Stomach (tissue), 4 donors: ENCODE data around the gene TELO2.

ENCODE experiments used
- POLR2AphosphoS5 ChIP-seq, 3 donors: sonication (generic); formaldehyde crosslinking; IDR thresholded peaks; one replicate each; pipeline ENCODE4 v1.6.1; 2016; ENCODE audit warnings: antibody characterized with exemption in 3 of 3
- TF ChIP-seq, protein P1 (sequence below), 7 experiments: fragments of 450-650 bp in 4 of 7; fragments of 200-600 bp in 3 of 7; sonication (generic) in 3 of 7; IDR thresholded peaks; one replicate each; pipeline ENCODE4 v1.5.1; 2016 to 2019; ENCODE audit warnings: antibody characterized with exemption in 7 of 7, control low read depth in 2 of 7, mild to moderate bottlenecking in 1 of 7

DNA sequence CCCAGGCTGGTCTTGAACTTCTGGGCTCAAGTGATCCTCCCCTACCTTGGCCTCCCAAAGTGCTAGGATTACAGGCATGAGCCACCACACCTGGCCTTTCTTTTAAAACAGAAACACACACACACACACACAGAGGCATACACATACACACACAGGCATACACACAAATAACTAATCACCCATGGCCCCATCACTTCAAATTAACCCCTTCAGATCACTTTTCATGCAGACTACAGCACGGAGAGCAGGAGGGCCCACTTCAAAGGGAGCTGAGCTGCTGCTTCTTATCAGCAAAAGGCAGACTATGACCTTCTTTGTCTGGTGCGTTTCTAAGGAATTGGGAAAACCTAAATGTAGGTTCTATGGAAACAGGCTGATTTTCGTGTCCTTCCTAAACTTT is 20.2 kb upstream of the TELO2 start:
- TF ChIP-seq, protein P1, sequence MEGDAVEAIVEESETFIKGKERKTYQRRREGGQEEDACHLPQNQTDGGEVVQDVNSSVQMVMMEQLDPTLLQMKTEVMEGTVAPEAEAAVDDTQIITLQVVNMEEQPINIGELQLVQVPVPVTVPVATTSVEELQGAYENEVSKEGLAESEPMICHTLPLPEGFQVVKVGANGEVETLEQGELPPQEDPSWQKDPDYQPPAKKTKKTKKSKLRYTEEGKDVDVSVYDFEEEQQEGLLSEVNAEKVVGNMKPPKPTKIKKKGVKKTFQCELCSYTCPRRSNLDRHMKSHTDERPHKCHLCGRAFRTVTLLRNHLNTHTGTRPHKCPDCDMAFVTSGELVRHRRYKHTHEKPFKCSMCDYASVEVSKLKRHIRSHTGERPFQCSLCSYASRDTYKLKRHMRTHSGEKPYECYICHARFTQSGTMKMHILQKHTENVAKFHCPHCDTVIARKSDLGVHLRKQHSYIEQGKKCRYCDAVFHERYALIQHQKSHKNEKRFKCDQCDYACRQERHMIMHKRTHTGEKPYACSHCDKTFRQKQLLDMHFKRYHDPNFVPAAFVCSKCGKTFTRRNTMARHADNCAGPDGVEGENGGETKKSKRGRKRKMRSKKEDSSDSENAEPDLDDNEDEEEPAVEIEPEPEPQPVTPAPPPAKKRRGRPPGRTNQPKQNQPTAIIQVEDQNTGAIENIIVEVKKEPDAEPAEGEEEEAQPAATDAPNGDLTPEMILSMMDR (IDR thresholded peaks at IDR 0.05) = no peak
- no peak for TF ChIP-seq POLR2AphosphoS5 (IDR thresholded peaks at IDR 0.05)
